Measurements from ENCODE around the gene RALGPS1.

DNA sequence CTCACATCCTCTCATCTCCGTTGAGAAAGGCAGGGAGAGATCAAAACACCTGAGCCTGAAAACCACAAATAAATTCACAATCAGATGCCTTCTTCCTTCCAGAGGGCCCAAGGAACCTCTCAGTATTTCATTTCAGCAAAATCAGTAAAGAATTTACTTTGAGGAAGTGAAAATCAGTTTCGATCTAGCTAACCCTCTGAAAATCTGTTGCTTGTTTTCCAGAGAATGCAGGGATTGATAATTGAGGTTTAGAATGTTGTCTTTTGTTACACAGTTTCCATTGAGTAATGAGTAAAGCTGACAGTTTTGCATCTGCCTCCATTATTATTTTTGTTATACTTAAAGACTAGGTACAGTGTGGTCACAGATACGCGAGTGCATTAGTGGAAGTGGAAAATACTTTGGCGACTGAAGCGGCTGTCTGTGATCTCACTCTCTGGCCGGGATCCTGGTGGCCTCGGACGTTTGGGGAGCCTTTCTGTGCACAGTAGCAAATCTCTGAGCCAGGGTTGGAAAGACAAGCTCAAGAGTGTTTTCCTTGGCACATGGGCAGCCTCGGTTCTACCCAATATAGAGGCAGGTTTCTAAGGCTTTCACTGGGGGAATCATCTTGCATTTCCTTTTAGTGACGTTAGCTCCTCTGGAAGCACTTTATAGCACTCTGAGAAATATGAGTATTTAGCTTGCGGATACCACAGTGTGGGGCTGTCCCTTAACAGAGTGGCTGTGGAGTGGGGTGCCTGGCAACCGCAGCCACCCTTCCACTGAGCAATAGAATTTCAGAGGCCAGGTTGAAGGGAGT lies 240.0 kb downstream of the RALGPS1 start:
- TF ChIP-seq, protein P1, sequence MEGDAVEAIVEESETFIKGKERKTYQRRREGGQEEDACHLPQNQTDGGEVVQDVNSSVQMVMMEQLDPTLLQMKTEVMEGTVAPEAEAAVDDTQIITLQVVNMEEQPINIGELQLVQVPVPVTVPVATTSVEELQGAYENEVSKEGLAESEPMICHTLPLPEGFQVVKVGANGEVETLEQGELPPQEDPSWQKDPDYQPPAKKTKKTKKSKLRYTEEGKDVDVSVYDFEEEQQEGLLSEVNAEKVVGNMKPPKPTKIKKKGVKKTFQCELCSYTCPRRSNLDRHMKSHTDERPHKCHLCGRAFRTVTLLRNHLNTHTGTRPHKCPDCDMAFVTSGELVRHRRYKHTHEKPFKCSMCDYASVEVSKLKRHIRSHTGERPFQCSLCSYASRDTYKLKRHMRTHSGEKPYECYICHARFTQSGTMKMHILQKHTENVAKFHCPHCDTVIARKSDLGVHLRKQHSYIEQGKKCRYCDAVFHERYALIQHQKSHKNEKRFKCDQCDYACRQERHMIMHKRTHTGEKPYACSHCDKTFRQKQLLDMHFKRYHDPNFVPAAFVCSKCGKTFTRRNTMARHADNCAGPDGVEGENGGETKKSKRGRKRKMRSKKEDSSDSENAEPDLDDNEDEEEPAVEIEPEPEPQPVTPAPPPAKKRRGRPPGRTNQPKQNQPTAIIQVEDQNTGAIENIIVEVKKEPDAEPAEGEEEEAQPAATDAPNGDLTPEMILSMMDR (IDR thresholded peaks at IDR 0.05) = peak in 1 of 5 experiments; percentile 28
- TF ChIP-seq POLR2A (IDR thresholded peaks at IDR 0.05) = no peak

All from tibial nerve (tissue), 3 donors.